G401.6 (cell line): Measurements from ENCODE around the gene ZCCHC8.

ENCODE experiments used
- FAIRE-seq: peaks from 2 replicates; lab custom pipeline; 2012; peaks lifted over from hg19 to GRCh38; lab: Jason Lieb, UNC

The ZCCHC8 gene

GRCh38 chr12:122423258-122424165, 77.2 kb downstream of the ZCCHC8 start:
- no peak for FAIRE-seq

DNA sequence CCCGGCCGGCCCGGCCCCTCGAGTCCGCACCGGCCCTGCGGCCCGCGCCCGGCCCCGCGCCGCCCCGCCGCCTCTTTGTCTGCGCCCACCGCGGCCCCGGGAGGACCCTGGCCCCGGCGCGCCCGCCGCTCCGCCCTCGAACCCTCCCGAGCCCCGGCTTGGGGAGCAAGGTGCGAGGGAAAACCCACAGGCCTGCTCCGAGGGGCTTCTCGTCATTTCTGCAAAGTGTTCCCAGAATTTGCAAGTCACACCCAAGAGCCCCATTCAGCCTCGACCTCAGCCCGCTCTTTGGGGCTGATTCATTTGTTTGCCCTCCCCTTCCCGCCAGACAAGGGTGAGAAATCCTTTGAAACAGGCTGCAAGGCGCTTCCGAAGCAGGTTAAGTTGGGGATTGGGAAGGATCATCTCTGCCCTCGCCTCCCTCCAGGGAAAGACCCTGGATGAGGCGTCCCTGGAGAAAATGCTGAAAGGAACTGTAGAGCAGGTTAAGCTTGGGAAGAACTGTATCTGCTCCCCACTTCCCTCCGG, 77.9 kb downstream of the ZCCHC8 start:
- FAIRE-seq: no peak

GRCh38 chr12:122421821-122422729, 78.7 kb downstream of the ZCCHC8 start, which contains the start of gene CLIP1:
Gene CLIP1 (minus strand): TSS chr12:122422669. CDS start chr12:122380452, 42,217 bp downstream.
- FAIRE-seq: no peak
